SK-N-SH treated with all-trans-retinoic acid at 6 μM for 48 hours (cell line): ENCODE data around the gene ASPN.

Source experiments
- ATAC-seq: fragments of 200-7000 bp; cut with Tn5 transposase; 3 replicates; pipeline ENCODE4 v1.9.1; 2020; ENCODE audit warnings: mild to moderate bottlenecking, moderate library complexity
- ARNTL ChIP-seq: fragments of 450-650 bp; formaldehyde crosslinking; IDR thresholded peaks from 2 replicates; pipeline ENCODE4 v1.5.0; 2020; ENCODE audit warnings: low read depth, mild to moderate bottlenecking, moderate library complexity, borderline replicate concordance
- BACH2 ChIP-seq: fragments of 250-450 bp; sonication (Bioruptor Pico); IDR thresholded peaks from 2 replicates; pipeline ENCODE4 v1.9.0; 2021; ENCODE audit warnings: mild to moderate bottlenecking, borderline replicate concordance
- CSDC2 ChIP-seq: fragments of 250-450 bp; sonication (Bioruptor Pico); IDR thresholded peaks from 2 replicates; pipeline ENCODE4 v1.5.0; 2020; ENCODE audit warnings: mild to moderate bottlenecking, moderate library complexity
- GLIS3 ChIP-seq: fragments of 250-450 bp; sonication (Bioruptor Pico); IDR thresholded peaks from 2 replicates; pipeline ENCODE4 v1.5.0; 2020; ENCODE audit warnings: mild to moderate bottlenecking, moderate library complexity
- ISL1 ChIP-seq: fragments of 250-450 bp; sonication (Bioruptor Pico); IDR thresholded peaks from 2 replicates; pipeline ENCODE4 v2.1.2; 2022; ENCODE audit warnings: mild to moderate bottlenecking, moderate library complexity
- OSR1 ChIP-seq: fragments of 250-450 bp; sonication (Bioruptor Pico); IDR thresholded peaks from 2 replicates; pipeline ENCODE4 v1.8.0; 2022; ENCODE audit warnings: moderate library complexity, mild to moderate bottlenecking, inconsistent platforms
- PPARA ChIP-seq: fragments of 250-450 bp; sonication (Bioruptor Pico); IDR thresholded peaks from 2 replicates; pipeline ENCODE4 v1.5.0; 2020; ENCODE audit warnings: mild to moderate bottlenecking, borderline replicate concordance
- RARB ChIP-seq: fragments of 250-450 bp; sonication (Bioruptor Pico); IDR thresholded peaks from 2 replicates; pipeline ENCODE4 v1.8.0; 2021; ENCODE audit warnings: mild to moderate bottlenecking, moderate library complexity
- SNAI2 ChIP-seq: fragments of 250-450 bp; sonication (Bioruptor Pico); IDR thresholded peaks from 2 replicates; pipeline ENCODE4 v1.5.0; 2020; ENCODE audit warnings: mild to moderate bottlenecking, moderate library complexity
- TCF4 ChIP-seq: fragments of 250-450 bp; sonication (Bioruptor Pico); IDR thresholded peaks from 2 replicates; pipeline ENCODE4 v1.8.0; 2021; ENCODE audit warnings: mild to moderate bottlenecking, moderate library complexity, borderline replicate concordance
- TOX ChIP-seq: fragments of 250-450 bp; sonication (Bioruptor Pico); IDR thresholded peaks from 2 replicates; pipeline ENCODE4 v1.8.0; 2021; ENCODE audit warnings: mild to moderate bottlenecking, moderate library complexity, borderline replicate concordance
- ZFP3 ChIP-seq: fragments of 250-450 bp; sonication (Bioruptor Pico); IDR thresholded peaks from 2 replicates; pipeline ENCODE4 v1.5.0; 2020; ENCODE audit warnings: mild to moderate bottlenecking, moderate library complexity
- ZFP30 ChIP-seq: fragments of 450-650 bp; formaldehyde crosslinking; IDR thresholded peaks from 2 replicates; pipeline ENCODE4 v1.5.0; 2022; ENCODE audit warnings: mild to moderate bottlenecking, moderate library complexity
- ZNF565 ChIP-seq: fragments of 450-650 bp; formaldehyde crosslinking; conservative IDR thresholded peaks from 2 replicates; pipeline ENCODE4 v1.5.0; 2020; ENCODE audit warnings: low read depth, mild to moderate bottlenecking, moderate library complexity
- ZNF70 ChIP-seq: fragments of 450-650 bp; formaldehyde crosslinking; IDR thresholded peaks from 2 replicates; pipeline ENCODE4 v1.5.0; 2020; ENCODE audit warnings: mild to moderate bottlenecking, moderate library complexity
- ZNF8 ChIP-seq: fragments of 450-650 bp; formaldehyde crosslinking; IDR thresholded peaks from 2 replicates; pipeline ENCODE4 v1.5.0; 2020; ENCODE audit warnings: mild to moderate bottlenecking, moderate library complexity
- TF ChIP-seq, protein P1 (sequence below): fragments of 250-450 bp; sonication (Bioruptor Pico); IDR thresholded peaks from 2 replicates; pipeline ENCODE4 v1.5.1; 2021; ENCODE audit warnings: mild to moderate bottlenecking, moderate library complexity
- TF ChIP-seq, protein P2 (sequence below): fragments of 250-450 bp; sonication (Bioruptor Pico); IDR thresholded peaks from 2 replicates; pipeline ENCODE4 v1.5.0; 2020; ENCODE audit warnings: mild to moderate bottlenecking, moderate library complexity
- TF ChIP-seq, protein P3 (sequence below): fragments of 250-450 bp; sonication (Bioruptor Pico); IDR thresholded peaks from 2 replicates; pipeline ENCODE4 v1.5.1; 2020; ENCODE audit warnings: low read depth, mild to moderate bottlenecking, moderate library complexity
- TF ChIP-seq, protein P4 (sequence below): fragments of 250-450 bp; sonication (Bioruptor Pico); IDR thresholded peaks from 2 replicates; pipeline ENCODE4 v1.8.0; 2021; ENCODE audit warnings: low read depth, mild to moderate bottlenecking, moderate library complexity, borderline replicate concordance
- TF ChIP-seq, protein P5 (sequence below): fragments of 250-450 bp; sonication (Bioruptor Pico); IDR thresholded peaks from 2 replicates; pipeline ENCODE4 v1.8.0; 2020; ENCODE audit warnings: mild to moderate bottlenecking, moderate library complexity, borderline replicate concordance

ASPN gene

DNA sequence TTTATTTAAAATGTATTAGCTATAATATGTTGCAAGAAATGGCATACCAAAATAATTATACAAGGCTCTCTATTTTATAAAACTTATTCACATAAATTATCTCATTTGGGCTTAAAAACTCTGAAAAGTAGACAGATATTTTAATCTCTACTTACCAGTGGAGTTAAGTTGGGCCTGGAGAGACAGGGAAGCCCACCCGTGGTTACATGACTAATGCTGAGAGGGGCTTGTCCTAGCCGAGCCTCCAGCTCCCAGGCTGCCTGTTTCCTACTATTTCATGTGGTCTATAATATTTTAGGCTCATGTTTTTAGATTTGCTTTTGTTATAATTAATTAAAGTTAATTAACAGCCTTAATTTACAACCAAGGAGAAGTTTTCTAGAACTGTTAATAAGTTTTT lies 20.9 kb upstream of the ASPN start:
- TF ChIP-seq RARB (CRISPR knock-in tag), result no peak
- TF ChIP-seq, protein P1, sequence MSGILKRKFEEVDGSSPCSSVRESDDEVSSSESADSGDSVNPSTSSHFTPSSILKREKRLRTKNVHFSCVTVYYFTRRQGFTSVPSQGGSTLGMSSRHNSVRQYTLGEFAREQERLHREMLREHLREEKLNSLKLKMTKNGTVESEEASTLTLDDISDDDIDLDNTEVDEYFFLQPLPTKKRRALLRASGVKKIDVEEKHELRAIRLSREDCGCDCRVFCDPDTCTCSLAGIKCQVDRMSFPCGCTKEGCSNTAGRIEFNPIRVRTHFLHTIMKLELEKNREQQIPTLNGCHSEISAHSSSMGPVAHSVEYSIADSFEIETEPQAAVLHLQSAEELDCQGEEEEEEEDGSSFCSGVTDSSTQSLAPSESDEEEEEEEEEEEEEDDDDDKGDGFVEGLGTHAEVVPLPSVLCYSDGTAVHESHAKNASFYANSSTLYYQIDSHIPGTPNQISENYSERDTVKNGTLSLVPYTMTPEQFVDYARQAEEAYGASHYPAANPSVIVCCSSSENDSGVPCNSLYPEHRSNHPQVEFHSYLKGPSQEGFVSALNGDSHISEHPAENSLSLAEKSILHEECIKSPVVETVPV (CRISPR knock-in tag), result no peak
- no peak for TF ChIP-seq ZNF70 (CRISPR knock-in tag)
- TF ChIP-seq TOX (CRISPR knock-in tag), result no peak
- no peak for ATAC-seq

DNA sequence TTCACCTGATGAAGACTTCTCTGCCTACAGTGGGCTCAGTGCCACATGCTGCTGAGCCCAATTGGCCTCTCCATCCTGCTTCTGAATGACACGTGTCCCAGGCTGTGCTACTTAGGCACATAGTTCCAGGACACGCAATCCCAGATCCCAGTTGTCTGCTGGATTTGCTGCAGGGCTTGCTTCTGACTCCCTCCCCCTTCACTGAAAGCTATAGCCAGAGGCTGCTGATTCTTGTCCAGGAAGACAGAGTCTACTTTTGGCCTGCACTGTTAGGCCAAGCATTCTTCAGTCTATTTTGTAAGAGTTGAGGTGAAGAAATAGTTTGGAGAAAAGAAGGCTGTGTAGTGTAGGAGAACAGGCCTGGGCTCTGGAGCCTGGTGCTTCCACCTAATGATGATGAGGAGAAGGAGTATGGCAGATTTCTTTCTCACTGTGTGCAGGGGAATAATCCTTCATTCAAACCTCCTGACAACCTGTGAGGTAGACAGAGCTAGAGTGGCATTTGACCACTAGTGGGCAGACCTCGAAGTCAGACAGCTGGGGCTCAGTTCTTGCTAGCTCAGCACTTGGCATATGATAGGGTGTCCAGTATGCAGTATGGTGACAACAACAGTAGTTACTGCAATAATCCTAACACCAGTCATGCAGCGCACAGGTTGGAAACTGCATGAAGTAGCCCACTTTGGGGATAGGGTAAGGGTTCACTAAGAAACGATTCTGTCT lies 19.5 kb upstream of the ASPN start:
- ATAC-seq, result peak; percentile 71
- TF ChIP-seq ZNF8 (CRISPR knock-in tag) (no peak), GLIS3 (CRISPR knock-in tag) (no peak), ZNF565 (CRISPR knock-in tag) (no peak), PPARA (CRISPR knock-in tag) (no peak)
- TF ChIP-seq, protein P2, sequence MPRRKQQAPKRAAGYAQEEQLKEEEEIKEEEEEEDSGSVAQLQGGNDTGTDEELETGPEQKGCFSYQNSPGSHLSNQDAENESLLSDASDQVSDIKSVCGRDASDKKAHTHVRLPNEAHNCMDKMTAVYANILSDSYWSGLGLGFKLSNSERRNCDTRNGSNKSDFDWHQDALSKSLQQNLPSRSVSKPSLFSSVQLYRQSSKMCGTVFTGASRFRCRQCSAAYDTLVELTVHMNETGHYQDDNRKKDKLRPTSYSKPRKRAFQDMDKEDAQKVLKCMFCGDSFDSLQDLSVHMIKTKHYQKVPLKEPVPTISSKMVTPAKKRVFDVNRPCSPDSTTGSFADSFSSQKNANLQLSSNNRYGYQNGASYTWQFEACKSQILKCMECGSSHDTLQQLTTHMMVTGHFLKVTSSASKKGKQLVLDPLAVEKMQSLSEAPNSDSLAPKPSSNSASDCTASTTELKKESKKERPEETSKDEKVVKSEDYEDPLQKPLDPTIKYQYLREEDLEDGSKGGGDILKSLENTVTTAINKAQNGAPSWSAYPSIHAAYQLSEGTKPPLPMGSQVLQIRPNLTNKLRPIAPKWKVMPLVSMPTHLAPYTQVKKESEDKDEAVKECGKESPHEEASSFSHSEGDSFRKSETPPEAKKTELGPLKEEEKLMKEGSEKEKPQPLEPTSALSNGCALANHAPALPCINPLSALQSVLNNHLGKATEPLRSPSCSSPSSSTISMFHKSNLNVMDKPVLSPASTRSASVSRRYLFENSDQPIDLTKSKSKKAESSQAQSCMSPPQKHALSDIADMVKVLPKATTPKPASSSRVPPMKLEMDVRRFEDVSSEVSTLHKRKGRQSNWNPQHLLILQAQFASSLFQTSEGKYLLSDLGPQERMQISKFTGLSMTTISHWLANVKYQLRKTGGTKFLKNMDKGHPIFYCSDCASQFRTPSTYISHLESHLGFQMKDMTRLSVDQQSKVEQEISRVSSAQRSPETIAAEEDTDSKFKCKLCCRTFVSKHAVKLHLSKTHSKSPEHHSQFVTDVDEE (CRISPR knock-in tag), result no peak

DNA sequence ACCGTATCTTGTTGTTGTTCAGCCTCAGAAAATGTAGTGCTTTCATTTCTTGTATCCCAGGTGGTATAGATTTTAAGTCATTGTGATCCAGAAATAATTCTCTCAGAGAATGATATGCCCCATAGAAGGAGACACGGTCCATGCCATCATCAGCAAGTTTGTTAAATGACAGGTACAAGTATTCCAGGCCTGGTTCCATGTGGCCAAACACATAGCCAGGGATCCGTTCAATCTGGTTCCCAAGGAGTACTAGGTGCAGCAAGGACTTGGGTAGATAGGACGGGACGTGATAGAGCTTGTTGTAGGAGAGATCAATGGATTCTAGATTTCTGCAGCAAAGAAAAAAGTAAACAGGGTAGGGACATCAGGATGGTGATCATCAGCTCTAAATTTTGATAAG lies 18.4 kb upstream of the ASPN start:
- no peak for ATAC-seq

DNA sequence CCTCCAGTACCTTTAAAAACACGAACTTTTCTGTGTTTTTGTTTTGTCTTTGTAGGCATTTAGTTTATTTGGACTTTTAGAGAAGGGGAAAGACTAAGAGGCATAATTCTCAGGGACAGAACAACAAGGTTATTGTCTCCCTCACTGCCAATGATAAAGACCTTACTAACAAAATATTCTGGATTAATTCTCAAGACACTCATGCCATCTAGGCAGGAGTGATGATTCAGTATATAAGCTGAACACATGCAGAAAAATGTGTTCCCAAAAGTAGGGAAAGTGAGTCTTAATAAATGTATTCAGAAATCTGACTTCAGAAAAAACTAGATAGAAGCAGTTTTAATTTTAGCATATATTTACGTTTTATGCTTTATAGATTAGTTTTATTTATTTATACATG lies 17.4 kb upstream of the ASPN start:
- ATAC-seq, result no peak

More for the DNA sequence above, 18.4 kb upstream of the ASPN start:
- no peak for TF ChIP-seq ZNF8 (CRISPR knock-in tag)

More for the DNA sequence above, 17.4 kb upstream of the ASPN start:
- TF ChIP-seq, protein P3, sequence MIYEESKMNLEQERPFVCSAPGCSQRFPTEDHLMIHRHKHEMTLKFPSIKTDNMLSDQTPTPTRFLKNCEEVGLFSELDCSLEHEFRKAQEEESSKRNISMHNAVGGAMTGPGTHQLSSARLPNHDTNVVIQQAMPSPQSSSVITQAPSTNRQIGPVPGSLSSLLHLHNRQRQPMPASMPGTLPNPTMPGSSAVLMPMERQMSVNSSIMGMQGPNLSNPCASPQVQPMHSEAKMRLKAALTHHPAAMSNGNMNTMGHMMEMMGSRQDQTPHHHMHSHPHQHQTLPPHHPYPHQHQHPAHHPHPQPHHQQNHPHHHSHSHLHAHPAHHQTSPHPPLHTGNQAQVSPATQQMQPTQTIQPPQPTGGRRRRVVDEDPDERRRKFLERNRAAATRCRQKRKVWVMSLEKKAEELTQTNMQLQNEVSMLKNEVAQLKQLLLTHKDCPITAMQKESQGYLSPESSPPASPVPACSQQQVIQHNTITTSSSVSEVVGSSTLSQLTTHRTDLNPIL, result no peak
- no peak for TF ChIP-seq GLIS3 (CRISPR knock-in tag)
- TF ChIP-seq TCF4 (CRISPR knock-in tag), result no peak
- TF ChIP-seq ISL1 (CRISPR knock-in tag), result no peak
- no peak for TF ChIP-seq BACH2 (CRISPR knock-in tag)
- no peak for TF ChIP-seq ZNF70 (CRISPR knock-in tag)
- TF ChIP-seq, protein P2 (CRISPR knock-in tag), result no peak
- TF ChIP-seq ZFP3 (CRISPR knock-in tag), result no peak
- TF ChIP-seq, protein P1 (CRISPR knock-in tag), result no peak
- no peak for TF ChIP-seq OSR1 (CRISPR knock-in tag)
- no peak for TF ChIP-seq SNAI2 (CRISPR knock-in tag)
- no peak for TF ChIP-seq ARNTL
- no peak for TF ChIP-seq ZNF565 (CRISPR knock-in tag)
- TF ChIP-seq CSDC2 (CRISPR knock-in tag), result no peak
- TF ChIP-seq, protein P4, sequence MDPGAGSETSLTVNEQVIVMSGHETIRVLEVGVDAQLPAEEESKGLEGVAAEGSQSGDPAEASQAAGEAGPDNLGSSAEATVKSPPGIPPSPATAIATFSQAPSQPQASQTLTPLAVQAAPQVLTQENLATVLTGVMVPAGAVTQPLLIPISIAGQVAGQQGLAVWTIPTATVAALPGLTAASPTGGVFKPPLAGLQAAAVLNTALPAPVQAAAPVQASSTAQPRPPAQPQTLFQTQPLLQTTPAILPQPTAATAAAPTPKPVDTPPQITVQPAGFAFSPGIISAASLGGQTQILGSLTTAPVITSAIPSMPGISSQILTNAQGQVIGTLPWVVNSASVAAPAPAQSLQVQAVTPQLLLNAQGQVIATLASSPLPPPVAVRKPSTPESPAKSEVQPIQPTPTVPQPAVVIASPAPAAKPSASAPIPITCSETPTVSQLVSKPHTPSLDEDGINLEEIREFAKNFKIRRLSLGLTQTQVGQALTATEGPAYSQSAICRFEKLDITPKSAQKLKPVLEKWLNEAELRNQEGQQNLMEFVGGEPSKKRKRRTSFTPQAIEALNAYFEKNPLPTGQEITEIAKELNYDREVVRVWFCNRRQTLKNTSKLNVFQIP, result no peak
- no peak for TF ChIP-seq ZFP30 (CRISPR knock-in tag)
- TF ChIP-seq RARB (CRISPR knock-in tag), result no peak
- TF ChIP-seq, protein P5, sequence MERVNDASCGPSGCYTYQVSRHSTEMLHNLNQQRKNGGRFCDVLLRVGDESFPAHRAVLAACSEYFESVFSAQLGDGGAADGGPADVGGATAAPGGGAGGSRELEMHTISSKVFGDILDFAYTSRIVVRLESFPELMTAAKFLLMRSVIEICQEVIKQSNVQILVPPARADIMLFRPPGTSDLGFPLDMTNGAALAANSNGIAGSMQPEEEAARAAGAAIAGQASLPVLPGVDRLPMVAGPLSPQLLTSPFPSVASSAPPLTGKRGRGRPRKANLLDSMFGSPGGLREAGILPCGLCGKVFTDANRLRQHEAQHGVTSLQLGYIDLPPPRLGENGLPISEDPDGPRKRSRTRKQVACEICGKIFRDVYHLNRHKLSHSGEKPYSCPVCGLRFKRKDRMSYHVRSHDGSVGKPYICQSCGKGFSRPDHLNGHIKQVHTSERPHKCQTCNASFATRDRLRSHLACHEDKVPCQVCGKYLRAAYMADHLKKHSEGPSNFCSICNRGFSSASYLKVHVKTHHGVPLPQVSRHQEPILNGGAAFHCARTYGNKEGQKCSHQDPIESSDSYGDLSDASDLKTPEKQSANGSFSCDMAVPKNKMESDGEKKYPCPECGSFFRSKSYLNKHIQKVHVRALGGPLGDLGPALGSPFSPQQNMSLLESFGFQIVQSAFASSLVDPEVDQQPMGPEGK (CRISPR knock-in tag), result no peak
- no peak for TF ChIP-seq TOX (CRISPR knock-in tag)
- TF ChIP-seq ZNF8 (CRISPR knock-in tag), result no peak
